Activated effector memory CD4-positive, alpha-beta T cell treated with Interleukin-2 at 50 U/mL for 16 hours (primary cell): ENCODE results near the gene ZMIZ1.

ENCODE experiments used
- DNase-seq: peaks from one replicate; pipeline ENCODE4 v3.0.0-alpha.2; 2020

Gene ZMIZ1

DNA sequence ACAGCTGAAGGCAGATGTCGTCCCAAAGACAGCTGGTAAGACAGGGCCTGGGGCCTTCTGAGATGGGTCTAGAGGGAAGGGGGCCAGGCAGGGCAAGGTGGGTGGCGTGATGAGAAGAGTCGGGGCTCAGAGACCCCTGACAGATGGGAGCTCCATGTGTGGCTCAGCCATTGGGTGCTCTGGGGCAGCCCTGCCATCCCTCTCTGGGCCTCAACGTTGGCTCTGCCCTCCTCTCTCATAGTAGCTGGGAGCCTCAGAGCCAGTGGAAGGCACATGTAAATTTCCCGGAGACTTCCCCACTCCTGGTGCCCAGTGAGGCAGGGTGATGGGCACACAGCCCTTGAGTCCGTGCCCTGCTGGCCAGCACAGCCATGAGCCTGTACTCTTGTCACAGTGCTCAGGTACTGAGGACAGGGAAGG lies 280.3 kb downstream of the ZMIZ1 start:
- DNase-seq: no peak

DNA sequence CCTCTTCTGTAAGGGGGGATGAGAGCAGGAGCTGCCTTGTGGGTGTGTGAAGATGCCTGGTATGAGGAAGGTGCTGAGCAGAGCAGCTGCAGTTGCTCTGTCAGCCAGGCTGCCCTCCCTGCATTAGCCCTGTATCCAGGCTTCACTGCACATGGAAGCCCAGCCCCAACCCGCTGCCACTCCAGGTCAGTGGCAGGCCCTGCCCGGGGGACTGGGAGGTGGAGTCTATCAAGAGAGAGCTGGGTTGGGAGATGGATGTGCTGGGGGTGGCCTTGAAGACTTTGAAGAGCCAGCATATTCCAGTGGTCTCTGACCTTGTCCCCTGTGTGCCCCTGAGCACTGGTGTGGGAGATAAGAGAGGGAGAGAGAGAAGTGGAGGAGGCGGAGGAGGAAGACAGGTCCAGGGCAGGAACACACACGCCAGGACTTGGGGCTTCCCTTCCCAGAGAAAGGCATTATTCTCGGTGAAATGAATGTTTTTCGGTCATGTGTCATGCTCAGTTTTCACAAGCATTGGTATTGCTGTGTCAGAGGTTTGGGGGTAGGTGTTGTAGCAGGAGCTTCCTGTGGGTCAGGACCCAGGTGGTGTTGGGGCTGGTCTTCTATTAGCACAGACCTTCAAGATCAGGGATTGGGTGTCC lies 281.1 kb downstream of the ZMIZ1 start:
- no peak for DNase-seq

DNA sequence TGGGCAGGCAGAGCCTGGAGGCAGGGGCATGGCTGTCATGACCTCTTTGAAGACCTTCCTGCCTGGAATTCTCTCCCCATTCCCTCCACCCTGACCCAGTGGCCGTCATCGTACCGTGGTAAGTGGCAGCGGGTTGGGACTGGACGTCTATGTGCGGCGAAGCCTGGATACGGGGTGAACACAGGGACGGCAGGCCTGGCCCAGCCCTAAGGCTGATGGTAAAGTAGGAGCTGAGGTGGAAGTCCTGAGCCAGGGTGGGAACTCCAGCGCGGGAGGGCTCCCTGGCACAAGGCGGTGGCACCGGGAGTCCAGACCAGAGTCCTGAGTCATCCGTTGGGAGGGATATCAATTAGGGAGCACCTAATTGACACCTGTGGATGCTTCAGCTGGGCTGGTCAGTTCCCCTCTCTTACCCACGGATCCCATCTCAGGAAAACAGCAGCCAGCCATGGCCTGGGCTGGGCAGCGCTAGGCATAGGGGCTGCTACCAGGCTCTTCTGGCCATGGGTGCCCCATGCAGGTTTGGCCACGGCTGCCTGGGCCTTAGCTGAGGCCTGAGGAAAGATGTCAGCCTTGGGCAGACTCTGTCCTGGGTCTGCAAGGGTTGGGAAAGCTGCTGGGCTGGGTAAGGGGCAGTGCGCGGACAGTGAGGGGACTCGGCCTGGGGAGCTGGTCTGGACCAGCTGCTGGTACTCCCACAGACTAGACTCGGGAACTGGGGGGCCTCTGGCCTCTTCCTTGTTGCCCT lies 281.8 kb downstream of the ZMIZ1 start:
- DNase-seq: no peak

GRCh38 chr10:79351332-79351731 lies 282.6 kb downstream of the ZMIZ1 start:
- DNase-seq: no peak

GRCh38 chr10:79352035-79352877 lies 283.5 kb downstream of the ZMIZ1 start:
- DNase-seq: no peak

GRCh38 chr10:79353000-79353406 lies 284.2 kb downstream of the ZMIZ1 start:
- no peak for DNase-seq

- no peak for DNase-seq
Observed at GRCh38 chr10:79353726-79354125, 285.0 kb downstream of the ZMIZ1 start.

DNA sequence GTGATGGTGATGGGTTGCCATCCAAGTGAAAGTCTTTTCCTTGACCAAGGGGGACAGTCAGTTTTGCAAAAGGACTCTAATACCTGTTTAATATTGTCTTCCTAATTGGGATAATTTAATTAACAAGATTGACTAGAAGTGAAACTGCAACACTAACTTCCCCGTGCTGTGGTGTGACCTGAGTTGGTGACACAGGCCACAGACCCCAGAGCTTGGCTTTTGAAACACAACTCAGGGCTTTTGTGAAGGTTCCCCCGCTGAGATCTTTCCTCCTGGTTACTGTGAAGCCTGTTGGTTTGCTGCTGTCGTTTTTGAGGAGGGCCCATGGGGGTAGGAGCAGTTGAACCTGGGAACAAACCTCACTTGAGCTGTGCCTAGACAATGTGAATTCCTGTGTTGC lies 285.4 kb downstream of the ZMIZ1 start:
- DNase-seq: no peak

- DNase-seq: no peak
Observed at GRCh38 chr10:79354615-79355014, 285.8 kb downstream of the ZMIZ1 start.

GRCh38 chr10:79355420-79356017 lies 286.8 kb downstream of the ZMIZ1 start:
- DNase-seq: no peak

- DNase-seq: no peak
Observed at GRCh38 chr10:79356104-79356503, 287.3 kb downstream of the ZMIZ1 start.

DNA sequence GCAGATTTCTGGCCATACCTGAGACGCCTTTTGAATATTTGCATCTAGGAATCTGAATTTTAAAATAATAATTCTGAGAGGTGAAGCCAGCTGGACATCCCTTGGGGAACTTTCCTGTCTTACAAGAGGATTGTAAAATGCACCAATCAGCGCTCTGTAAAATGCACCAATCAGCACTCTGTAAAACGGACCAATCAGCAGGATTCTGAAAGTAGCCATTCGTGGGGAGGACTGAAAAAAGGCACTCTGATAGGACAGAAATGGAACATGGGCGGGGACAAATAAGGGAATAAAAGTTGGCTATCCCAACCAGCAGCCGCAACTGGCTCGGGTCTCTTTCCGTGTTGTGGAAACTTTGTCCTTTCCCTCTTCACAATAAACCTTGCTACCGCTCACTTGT lies 288.4 kb downstream of the ZMIZ1 start:
- no peak for DNase-seq

- no peak for DNase-seq
Observed at GRCh38 chr10:79358811-79359210, 290.0 kb downstream of the ZMIZ1 start.

- DNase-seq: no peak
Observed at GRCh38 chr10:79359816-79360498, 291.2 kb downstream of the ZMIZ1 start.

DNA sequence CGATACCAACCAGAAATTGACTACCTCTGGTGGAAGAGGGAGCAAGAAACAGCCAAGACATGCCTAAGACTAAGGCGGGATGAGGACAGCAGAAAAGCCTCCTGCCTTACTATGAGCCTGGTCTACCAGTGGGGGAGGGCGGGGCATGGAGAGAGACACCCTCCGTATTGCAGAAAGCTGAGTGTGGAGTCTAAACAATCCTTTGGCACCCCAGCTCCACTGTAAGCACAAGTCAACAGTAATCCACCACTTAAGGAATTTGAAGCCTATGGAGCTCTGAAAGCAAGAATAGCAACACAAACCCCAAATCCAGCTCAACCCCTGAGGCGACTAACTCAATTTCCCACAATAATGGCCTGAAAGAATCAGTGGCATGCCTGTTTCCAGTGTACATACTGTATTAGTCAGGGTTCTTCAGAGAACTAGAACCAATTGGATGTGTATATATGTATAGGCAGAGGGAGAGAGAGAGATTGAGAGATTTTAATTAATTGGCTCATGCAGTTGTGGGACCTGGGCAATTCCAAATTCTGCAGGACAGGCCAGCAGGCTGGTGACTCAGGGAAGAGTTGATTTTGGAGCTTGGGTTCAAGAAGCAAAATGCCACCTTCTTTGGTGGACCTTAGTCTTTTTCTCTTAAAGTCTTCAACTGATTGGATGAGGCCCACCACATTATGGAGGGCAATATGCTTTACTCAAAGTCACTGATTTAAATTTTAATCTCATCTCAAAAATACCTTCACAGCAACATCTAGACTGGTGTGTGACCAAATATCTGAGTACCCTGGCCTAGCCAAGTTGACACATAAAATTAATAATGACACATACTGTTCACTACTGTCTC lies 292.0 kb downstream of the ZMIZ1 start:
- DNase-seq: no peak

DNA sequence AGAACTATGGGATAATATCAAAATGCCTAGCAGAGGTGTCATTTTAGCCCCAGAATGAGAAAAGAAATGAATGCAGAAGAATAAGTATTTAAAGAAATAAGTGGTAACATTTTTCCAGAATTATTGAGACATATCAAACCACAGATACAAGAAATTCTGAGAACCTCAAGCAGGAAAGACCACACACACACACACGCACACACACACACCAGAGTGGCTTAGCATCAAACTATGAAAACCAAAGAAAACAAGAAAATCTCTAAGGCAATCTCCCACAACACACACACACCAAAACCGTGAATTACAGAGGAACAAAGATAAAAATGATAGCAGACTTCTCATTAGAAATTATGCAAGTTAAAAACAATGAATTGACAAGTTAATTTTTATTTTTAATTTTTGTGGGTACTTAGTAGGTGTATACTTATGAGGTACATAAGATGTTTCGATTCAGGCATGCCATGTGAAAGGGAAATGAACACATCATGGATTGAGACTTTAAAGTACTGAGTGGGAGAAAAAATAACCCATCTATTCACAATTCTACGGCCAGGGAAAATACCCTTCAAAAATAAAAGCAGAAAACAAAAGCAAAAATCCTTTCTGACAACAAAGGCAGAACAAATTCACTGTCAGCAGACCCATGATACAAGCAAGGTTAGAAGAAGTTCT lies 293.1 kb downstream of the ZMIZ1 start:
- DNase-seq: no peak
